CD4-positive, alpha-beta T cell (primary cell): Measurements from ENCODE around the gene PCDHGA1. TPM values are rescaled to one million over a fixed set of nuclear protein-coding genes. Genes with fewer than 3 reads are reported as not detected.
A peak's percentile ranks its signal among the peaks of the same experiment; 100 is the strongest.
"Not testable (repeated sequence)": the region's sequence is repeated elsewhere in the genome, so short reads cannot be mapped to it uniquely, and the experiment has no call there.

ENCODE experiments used
- ATAC-seq: fragments of 200-7000 bp; cut with Tn5 transposase; one replicate; pipeline ENCODE4 v1.10.0; 2022; ENCODE audit warnings: mild to moderate bottlenecking; ENCODE audit not compliant: poor library complexity
- CTCF ChIA-PET: fragments of 350-600 bp; sonication (Branson Sonifier 250); formaldehyde crosslinking; loops from one replicate; lab custom pipeline; 2021; ENCODE audit warnings: antibody characterized with exemption, inconsistent platforms; lab: Charles Lee
- POLR2A ChIA-PET: fragments of 350-600 bp; sonication (Branson Sonifier 250); formaldehyde crosslinking; loops from one replicate; lab custom pipeline; 2021; ENCODE audit warnings: antibody characterized with exemption, inconsistent platforms; lab: Charles Lee
- DNase-seq, 14 experiments: peaks; one replicate each; pipeline ENCODE4 v3.0.0-alpha.2; 2013 to 2020; ENCODE audit warnings: mixed read lengths in 2 of 14
- H3K27ac ChIP-seq, 2 donors: one replicate each; pipeline versions ENCODE4 v1.5.1 to v1.7.0; 2013; ENCODE audit warnings: low read length in 2 of 2, low read depth in 1 of 2, mild to moderate bottlenecking in 1 of 2
- H3K27me3 ChIP-seq, 2 experiments: 1 replicate in 1 of 2; 2 replicates in 1 of 2; pipeline versions ENCODE4 v1.6.1 to v1.7.0; 2013; ENCODE audit warnings: low read length in 2 of 2, control low read depth in 1 of 2, mild to moderate bottlenecking in 1 of 2, moderate library complexity in 1 of 2; ENCODE audit not compliant: insufficient read depth in 2 of 2, control insufficient read depth in 1 of 2
- H3K36me3 ChIP-seq: one replicate; pipeline ENCODE4 v1.6.1; 2013; ENCODE audit warnings: low read length, control low read depth; ENCODE audit not compliant: insufficient read depth
- H3K4me1 ChIP-seq: one replicate; pipeline ENCODE4 v1.6.1; 2013; ENCODE audit warnings: low read length, control low read depth; ENCODE audit not compliant: insufficient read depth
- H3K4me3 ChIP-seq: one replicate; pipeline ENCODE4 v1.5.1; 2013; ENCODE audit warnings: mild to moderate bottlenecking, low read length, moderate library complexity
- H3K9me3 ChIP-seq, 2 experiments: 1 replicate in 1 of 2; 2 replicates in 1 of 2; pipeline versions ENCODE4 v1.6.1 to v1.7.0; 2013; ENCODE audit warnings: low read length in 2 of 2, mild to moderate bottlenecking in 2 of 2, control low read depth in 1 of 2, moderate library complexity in 1 of 2; ENCODE audit not compliant: control insufficient read depth in 1 of 2, insufficient read depth in 1 of 2
- H3K27ac Mint-ChIP-seq: one replicate; pipeline ENCODE4 v1.8.0; 2020; ENCODE audit warnings: mixed read lengths
- H3K27me3 Mint-ChIP-seq: one replicate; pipeline ENCODE4 v1.8.0; 2021; ENCODE audit warnings: mixed read lengths
- H3K36me3 Mint-ChIP-seq: one replicate; pipeline ENCODE4 v1.8.0; 2021; ENCODE audit warnings: low read depth, mixed read lengths
- H3K4me1 Mint-ChIP-seq: one replicate; pipeline ENCODE4 v1.8.0; 2021; ENCODE audit warnings: low read depth, mixed read lengths
- H3K4me3 Mint-ChIP-seq: one replicate; pipeline ENCODE4 v1.8.0; 2020; ENCODE audit warnings: mild to moderate bottlenecking, mixed read lengths
- H3K9me3 Mint-ChIP-seq: one replicate; pipeline ENCODE4 v1.8.0; 2020; ENCODE audit warnings: mixed read lengths
- intact Hi-C, 2 experiments: fragments of 100-400 bp; cut with DNase I in 1 of 2; cut with micrococcal nuclease in 1 of 2; formaldehyde crosslinking; loops; one replicate each; pipeline versions ENCODE4 v1.15.1 to v1.9.0; 2023 to 2025; cut with DNase I, micrococcal nuclease
- total RNA-seq, 174 experiments: library from RNA in 2 of 174; stranded (reverse) in 2 of 174; gene quantifications; one replicate each; pipeline ENCODE4 v1.2.3 and lab custom pipeline; 2021 to 2026
- TF ChIP-seq, protein P1 (sequence below): fragments of 200-600 bp; IDR thresholded peaks from one replicate; pipeline ENCODE4 v1.8.0; 2022; ENCODE audit warnings: antibody characterized with exemption, mild to moderate bottlenecking

Gene PCDHGA1
- total RNA-seq, 2 experiments from 2014 or later, result not detected

GRCh38 chr5:141306630-141307029, 23.7 kb upstream of the PCDHGA1 start:
- Histone ChIP-seq H3K4me3 (no peak overlapping the region), H3K27me3 (no peaks in the 10 kb centered on the region), H3K27ac (no peak overlapping the region), H3K9me3 (peaks cover 38 to 75% of the 10 kb centered on the region in 2 experiments), H3K4me1 (no peaks in the 10 kb centered on the region), H3K36me3 (no peaks in the 10 kb centered on the region)
- POLR2A ChIA-PET, result interaction anchor here (1.1 kb wide), 1 partner anchor 13 kb away, joined by 3 read pairs; no protein-coding TSS in a partner anchor
- Mint-ChIP-seq H3K4me3 (no peak overlapping the region), H3K4me1 (no peaks in the 10 kb centered on the region), H3K27me3 (no peaks in the 10 kb centered on the region), H3K9me3 (peaks cover 20% of the 10 kb centered on the region), H3K27ac (no peak overlapping the region), H3K36me3 (peaks cover 88% of the 10 kb centered on the region)
- intact Hi-C loops, result no loop called here
- DNase-seq, result no peak
- TF ChIP-seq, protein P1, sequence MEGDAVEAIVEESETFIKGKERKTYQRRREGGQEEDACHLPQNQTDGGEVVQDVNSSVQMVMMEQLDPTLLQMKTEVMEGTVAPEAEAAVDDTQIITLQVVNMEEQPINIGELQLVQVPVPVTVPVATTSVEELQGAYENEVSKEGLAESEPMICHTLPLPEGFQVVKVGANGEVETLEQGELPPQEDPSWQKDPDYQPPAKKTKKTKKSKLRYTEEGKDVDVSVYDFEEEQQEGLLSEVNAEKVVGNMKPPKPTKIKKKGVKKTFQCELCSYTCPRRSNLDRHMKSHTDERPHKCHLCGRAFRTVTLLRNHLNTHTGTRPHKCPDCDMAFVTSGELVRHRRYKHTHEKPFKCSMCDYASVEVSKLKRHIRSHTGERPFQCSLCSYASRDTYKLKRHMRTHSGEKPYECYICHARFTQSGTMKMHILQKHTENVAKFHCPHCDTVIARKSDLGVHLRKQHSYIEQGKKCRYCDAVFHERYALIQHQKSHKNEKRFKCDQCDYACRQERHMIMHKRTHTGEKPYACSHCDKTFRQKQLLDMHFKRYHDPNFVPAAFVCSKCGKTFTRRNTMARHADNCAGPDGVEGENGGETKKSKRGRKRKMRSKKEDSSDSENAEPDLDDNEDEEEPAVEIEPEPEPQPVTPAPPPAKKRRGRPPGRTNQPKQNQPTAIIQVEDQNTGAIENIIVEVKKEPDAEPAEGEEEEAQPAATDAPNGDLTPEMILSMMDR, result no peak
- CTCF ChIA-PET, result no interaction called here
- ATAC-seq, result no peak

DNA sequence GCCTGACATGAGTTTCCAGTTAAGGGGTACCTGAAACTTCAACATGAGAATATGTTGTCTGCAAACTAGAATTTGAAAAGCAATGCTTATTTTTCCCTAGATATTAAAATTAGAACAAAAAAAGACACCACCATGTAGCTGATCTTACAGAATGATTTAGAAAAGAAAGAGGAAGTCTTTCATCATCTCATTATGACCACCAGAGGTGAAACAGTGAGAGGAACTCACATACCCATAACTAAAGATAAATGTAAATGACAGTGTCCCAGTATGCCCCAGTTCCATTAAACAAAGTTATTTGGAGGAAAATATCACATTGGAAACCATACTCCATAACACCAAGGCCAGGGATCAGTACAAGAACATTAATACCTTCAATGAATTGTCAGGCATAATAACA, 16.6 kb upstream of the PCDHGA1 start:
- Mint-ChIP-seq H3K9me3 (peaks cover 30% of the 10 kb centered on the region), H3K36me3 (peaks cover 96% of the 10 kb centered on the region), H3K27me3 (no peaks in the 10 kb centered on the region), H3K4me3 (no peak overlapping the region), H3K4me1 (peaks cover 16% of the 10 kb centered on the region), H3K27ac (no peak overlapping the region)
- Histone ChIP-seq H3K27ac (no peak overlapping the region), H3K27me3 (no peaks in the 10 kb centered on the region), H3K9me3 (peaks cover 34 to 87% of the 10 kb centered on the region in 2 experiments), H3K36me3 (peaks cover 2% of the 10 kb centered on the region), H3K4me3 (no peak overlapping the region), H3K4me1 (no peaks in the 10 kb centered on the region)
- POLR2A ChIA-PET, result no interaction called here
- CTCF ChIA-PET, result no interaction called here
- intact Hi-C loops, result no loop called here
- TF ChIP-seq, protein P1, result no peak
- ATAC-seq, result no peak
- no peak for DNase-seq

DNA sequence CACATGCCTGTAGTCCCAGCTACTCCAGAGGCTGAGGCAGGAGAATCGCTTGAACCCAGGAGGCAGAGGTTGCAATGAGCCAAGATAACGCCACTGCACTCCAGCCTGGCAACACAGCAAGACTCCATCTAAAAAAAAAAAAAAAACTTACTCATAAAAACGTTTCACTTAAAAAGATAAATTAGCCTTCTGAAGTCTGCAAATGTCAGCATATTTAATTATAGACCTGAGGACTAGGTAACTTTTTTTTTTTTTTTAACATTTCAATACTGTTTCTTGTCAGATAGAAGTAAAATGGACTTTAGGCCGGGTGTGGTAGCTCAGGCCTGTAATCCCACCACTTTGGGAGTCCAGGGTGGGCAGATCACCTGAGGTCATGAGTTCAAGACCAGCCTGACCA, 13.4 kb upstream of the PCDHGA1 start:
- intact Hi-C loops, result not testable (repeated sequence)
- H3K9me3 ChIP-seq, result peaks cover 49 to 90% of the 10 kb centered on the region in 2 experiments

GRCh38 chr5:141319202-141319601, 11.1 kb upstream of the PCDHGA1 start:
- Mint-ChIP-seq H3K36me3 (peaks cover 85% of the 10 kb centered on the region), H3K27ac (peak overlapping the region; percentile 97), H3K27me3 (no peaks in the 10 kb centered on the region), H3K4me3 (peak overlapping the region; percentile 95), H3K4me1 (peaks cover 41% of the 10 kb centered on the region), H3K9me3 (peaks cover 24% of the 10 kb centered on the region)
- Histone ChIP-seq H3K4me3 (no peak overlapping the region), H3K27me3 (no peaks in the 10 kb centered on the region), H3K27ac (no peak overlapping the region), H3K36me3 (peaks cover 13% of the 10 kb centered on the region), H3K4me1 (peaks cover 14% of the 10 kb centered on the region), H3K9me3 (peaks cover 43 to 74% of the 10 kb centered on the region in 2 experiments)
- no peak for DNase-seq
- TF ChIP-seq, protein P1, result no peak
- ChIA-PET CTCF (interaction anchor here (1.0 to 2.9 kb wide), 8 partner anchors 23 to 248 kb away, joined by 3 to 23 read pairs (median 5); partner anchors contain the start of genes PCDHGA10 and PCDHGB4), POLR2A (interaction anchor here (1.2 to 2.7 kb wide), 2 partner anchors 239 to 317 kb away, joined by 3 to 14 read pairs; no protein-coding TSS in a partner anchor)
- intact Hi-C loops, result no loop called here
- ATAC-seq, result no peak

More for the DNA sequence above, 13.4 kb upstream of the PCDHGA1 start:
- H3K27me3 Mint-ChIP-seq, H3K27ac Mint-ChIP-seq, DNase-seq, H3K4me3 ChIP-seq, ATAC-seq, H3K27ac ChIP-seq, H3K4me3 Mint-ChIP-seq, H3K27me3 ChIP-seq, POLR2A ChIA-PET: not testable (repeated sequence)
- Mint-ChIP-seq H3K36me3 (peaks cover 96% of the 10 kb centered on the region), H3K4me1 (peaks cover 41% of the 10 kb centered on the region), H3K9me3 (peaks cover 29% of the 10 kb centered on the region)
- peaks cover 14% of the 10 kb centered on the region for H3K4me1 ChIP-seq
- H3K36me3 ChIP-seq, result peaks cover 13% of the 10 kb centered on the region
- CTCF ChIA-PET, result interaction anchor here (0.7 to 1.5 kb wide), 3 partner anchors 95 to 321 kb away, joined by 3 read pairs; partner anchors contain the start of gene PCDHGA11
